Naive B cell (primary cell): Measurements from ENCODE around the gene CACNA1C. TPM values are rescaled to one million over a fixed set of nuclear protein-coding genes. Genes with fewer than 3 reads are reported as not detected.
A peak's percentile ranks its signal among the peaks of the same experiment; 100 is the strongest.

Experiments
- ATAC-seq, 2 donors: fragments of 150-1000 bp; cut with Tn5 transposase; 2 replicates each; pipeline ENCODE4 v1.10.0; 2021; ENCODE audit warnings: low read depth in 2 of 2, mild to moderate bottlenecking in 2 of 2, moderate library complexity in 2 of 2
- DNase-seq: peaks from one replicate; pipeline ENCODE4 v3.0.0; 2022
- H3K27ac Mint-ChIP-seq, 6 donors: one replicate each; pipeline ENCODE4 v1.8.0; 2020 to 2022; ENCODE audit warnings: mild to moderate bottlenecking in 6 of 6, mixed read lengths in 6 of 6, moderate library complexity in 5 of 6, inconsistent platforms in 2 of 6
- H3K27me3 Mint-ChIP-seq, 3 donors: one replicate each; pipeline ENCODE4 v1.8.0; 2021 to 2022; ENCODE audit warnings: mixed read lengths in 3 of 3, mild to moderate bottlenecking in 1 of 3
- H3K36me3 Mint-ChIP-seq, 2 donors: one replicate each; pipeline ENCODE4 v1.8.0; 2020 to 2022; ENCODE audit warnings: mixed read lengths in 2 of 2, inconsistent platforms in 1 of 2, mild to moderate bottlenecking in 1 of 2
- H3K4me1 Mint-ChIP-seq, 3 donors: one replicate each; pipeline ENCODE4 v1.8.0; 2020 to 2022; ENCODE audit warnings: mixed read lengths in 3 of 3, inconsistent platforms in 1 of 3, mild to moderate bottlenecking in 1 of 3, moderate library complexity in 1 of 3
- H3K4me3 Mint-ChIP-seq, 8 donors: one replicate each; pipeline ENCODE4 v1.8.0; 2020 to 2022; ENCODE audit warnings: mild to moderate bottlenecking in 8 of 8, mixed read lengths in 8 of 8, moderate library complexity in 8 of 8, inconsistent platforms in 2 of 8
- H3K9me3 Mint-ChIP-seq, 7 donors: one replicate each; pipeline ENCODE4 v1.8.0; 2020 to 2022; ENCODE audit warnings: mixed read lengths in 7 of 7, mild to moderate bottlenecking in 5 of 7, inconsistent platforms in 2 of 7, moderate library complexity in 1 of 7
- polyA plus RNA-seq, 6 donors: library from polyadenylated mRNA; unstranded; fragments of 300-500 nt; fragmentation: Illumina TruSeq; gene quantifications; one replicate each; pipeline ENCODE4 v1.2.3, GENCODE V29; 2021; ENCODE audit warnings: low read depth in 6 of 6

The CACNA1C gene
- polyA plus RNA-seq, 6 donors from 2014 or later = 0.03 to 0.09 (median 0.06) TPM; not detected in 1

DNA sequence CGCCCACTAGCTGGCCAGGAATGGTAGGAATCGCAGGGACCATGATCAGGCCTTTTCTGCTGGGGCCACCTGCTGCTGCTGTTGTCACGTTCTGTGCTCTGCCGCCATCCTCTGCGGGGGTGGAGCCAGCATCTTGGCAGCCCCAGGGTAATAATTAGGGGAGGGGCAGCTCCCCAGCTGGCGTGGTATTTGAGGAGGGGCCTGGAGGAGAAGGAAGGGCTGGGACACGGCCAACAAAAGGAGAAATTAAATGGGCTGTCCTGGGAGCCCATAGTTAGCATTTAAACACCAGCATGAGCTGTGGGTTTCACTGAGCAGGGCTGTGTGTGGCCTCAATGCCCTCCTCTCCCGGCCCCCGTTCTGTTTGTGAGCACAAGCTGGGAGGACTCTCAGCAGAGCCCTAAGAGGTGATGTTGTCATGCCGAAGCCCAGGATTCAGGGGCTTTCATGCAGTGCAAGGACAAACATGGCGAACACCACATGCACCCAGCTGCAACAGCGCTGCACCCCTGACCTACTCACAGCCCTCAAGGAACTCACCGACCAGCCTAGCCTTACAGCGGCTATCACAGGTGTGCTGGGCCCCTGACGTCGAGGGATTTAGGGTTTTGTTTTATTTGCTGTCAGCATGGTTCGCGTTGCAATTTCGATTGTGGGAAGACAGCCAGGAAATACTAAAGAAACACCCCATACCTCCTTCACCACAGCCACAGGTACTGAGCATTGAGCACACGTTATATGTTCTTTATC lies 324.3 kb downstream of the CACNA1C start:
- Mint-ChIP-seq H3K9me3 (no peaks in the 10 kb centered on the region), H3K4me1 (peaks cover 0 to 14% (median 0%) of the 10 kb centered on the region in 3 donors)

DNA sequence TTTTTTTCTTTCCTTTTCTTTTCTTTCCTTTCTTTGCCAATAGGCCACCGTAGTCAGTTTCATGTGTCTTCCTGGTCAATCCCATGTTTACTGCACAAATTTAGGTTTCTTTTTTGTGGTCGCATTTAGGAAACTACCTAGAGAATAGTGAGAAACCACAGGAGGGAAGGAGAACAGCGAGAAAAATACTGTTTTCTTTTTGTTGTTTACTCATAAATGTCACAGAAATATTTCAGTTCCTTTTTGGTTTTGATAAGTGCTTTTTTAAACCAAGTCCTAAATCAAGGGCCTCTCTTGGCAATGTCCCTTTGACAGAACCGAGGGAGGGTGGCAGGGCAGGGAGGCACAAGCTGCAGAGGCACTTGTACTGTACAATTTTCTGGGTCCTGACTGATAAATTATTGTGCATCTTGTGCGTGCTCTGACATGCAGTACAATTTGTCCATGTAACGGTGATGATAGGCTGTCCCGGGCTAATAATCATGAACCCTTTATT lies 326.1 kb downstream of the CACNA1C start:
- DNase-seq (no peak), ATAC-seq (no peak)
- peaks cover 0 to 14% (median 0%) of the 10 kb centered on the region in 3 donors for H3K4me1 Mint-ChIP-seq
- H3K27ac Mint-ChIP-seq = no peak overlapping the region
- no peaks in the 10 kb centered on the region for H3K36me3 Mint-ChIP-seq
- peaks cover 0 to 7% (median 0%) of the 10 kb centered on the region in 3 donors for H3K27me3 Mint-ChIP-seq
- no peaks in the 10 kb centered on the region for H3K9me3 Mint-ChIP-seq
- peak overlapping the region in 1 of 8 donors; percentile 41 for H3K4me3 Mint-ChIP-seq

More for the DNA sequence above, 324.3 kb downstream of the CACNA1C start:
- Mint-ChIP-seq H3K27ac (peak overlapping the region in 1 of 6 donors; percentile 42), H3K27me3 (peaks cover 0 to 7% (median 0%) of the 10 kb centered on the region in 3 donors), H3K36me3 (no peaks in the 10 kb centered on the region), H3K4me3 (no peak overlapping the region)
- ATAC-seq (no peak), DNase-seq (no peak)

DNA sequence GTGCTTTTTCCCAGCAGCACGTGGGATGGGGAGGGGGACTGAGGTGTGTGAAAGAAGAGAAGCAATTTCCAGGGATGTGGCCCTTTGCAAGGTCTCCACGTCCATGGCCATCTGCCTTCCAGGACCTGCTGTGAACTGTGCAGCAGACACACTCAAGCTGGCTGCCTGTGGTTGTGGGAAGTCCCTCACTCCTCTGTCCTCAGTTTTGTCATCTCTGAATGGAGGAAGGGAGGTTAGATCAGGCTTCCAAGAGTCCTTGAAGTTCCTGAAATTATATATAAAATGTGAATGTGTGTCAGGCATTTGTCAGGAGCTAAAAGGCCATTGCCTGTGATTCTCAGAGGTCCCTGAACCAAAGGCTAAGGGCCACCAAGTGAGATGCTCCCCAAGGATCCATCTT lies 328.2 kb downstream of the CACNA1C start:
- H3K27me3 Mint-ChIP-seq = peaks cover 0 to 1% (median 0%) of the 10 kb centered on the region in 3 donors
- no peak overlapping the region for H3K27ac Mint-ChIP-seq
- DNase-seq (no peak), ATAC-seq (no peak)
- peaks cover 0 to 14% (median 0%) of the 10 kb centered on the region in 3 donors for H3K4me1 Mint-ChIP-seq
- H3K36me3 Mint-ChIP-seq = no peaks in the 10 kb centered on the region
- no peaks in the 10 kb centered on the region for H3K9me3 Mint-ChIP-seq
- no peak overlapping the region for H3K4me3 Mint-ChIP-seq

DNA sequence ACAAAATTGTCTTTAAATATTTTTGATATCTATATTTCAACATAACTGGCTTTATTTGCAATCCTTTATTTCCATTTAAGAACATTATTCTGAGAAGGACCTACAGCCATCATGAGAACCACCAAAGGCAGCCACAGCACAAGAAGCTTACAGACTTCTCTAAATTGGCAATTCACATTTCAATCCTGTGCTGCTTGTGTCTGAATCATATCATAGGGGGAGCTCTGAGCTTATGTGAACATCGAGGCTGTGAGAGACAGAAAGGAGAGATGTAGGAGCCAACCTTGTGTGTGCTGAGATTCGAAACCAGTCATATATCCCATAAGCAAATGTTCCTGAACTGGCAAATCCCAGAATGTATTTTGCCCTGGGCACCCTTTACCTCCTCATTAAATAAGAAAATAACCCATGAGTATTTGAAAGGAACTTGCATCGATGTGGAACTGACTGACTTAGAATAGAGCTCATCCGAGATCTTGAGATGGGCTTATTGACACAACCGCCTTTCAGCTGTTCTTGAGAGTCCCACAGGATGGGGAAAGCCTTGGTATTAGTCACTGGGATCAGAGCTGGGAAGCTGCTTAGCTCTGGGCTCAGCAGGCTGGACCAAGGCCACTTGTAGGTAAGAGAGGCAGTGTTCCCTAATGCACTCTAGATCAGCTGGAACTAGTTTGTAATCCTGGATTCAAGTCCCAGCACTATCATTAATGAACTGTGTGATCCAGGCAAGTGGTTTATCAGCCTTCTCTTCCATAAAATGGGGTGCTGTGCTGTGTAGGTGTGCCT lies 329.8 kb downstream of the CACNA1C start:
- DNase-seq (no peak), ATAC-seq (no peak)
- H3K27me3 Mint-ChIP-seq = no peaks in the 10 kb centered on the region
- no peaks in the 10 kb centered on the region for H3K36me3 Mint-ChIP-seq
- H3K9me3 Mint-ChIP-seq = no peaks in the 10 kb centered on the region
- H3K4me3 Mint-ChIP-seq = no peak overlapping the region
- peaks cover 0 to 14% (median 0%) of the 10 kb centered on the region in 3 donors for H3K4me1 Mint-ChIP-seq
- H3K27ac Mint-ChIP-seq = no peak overlapping the region

DNA sequence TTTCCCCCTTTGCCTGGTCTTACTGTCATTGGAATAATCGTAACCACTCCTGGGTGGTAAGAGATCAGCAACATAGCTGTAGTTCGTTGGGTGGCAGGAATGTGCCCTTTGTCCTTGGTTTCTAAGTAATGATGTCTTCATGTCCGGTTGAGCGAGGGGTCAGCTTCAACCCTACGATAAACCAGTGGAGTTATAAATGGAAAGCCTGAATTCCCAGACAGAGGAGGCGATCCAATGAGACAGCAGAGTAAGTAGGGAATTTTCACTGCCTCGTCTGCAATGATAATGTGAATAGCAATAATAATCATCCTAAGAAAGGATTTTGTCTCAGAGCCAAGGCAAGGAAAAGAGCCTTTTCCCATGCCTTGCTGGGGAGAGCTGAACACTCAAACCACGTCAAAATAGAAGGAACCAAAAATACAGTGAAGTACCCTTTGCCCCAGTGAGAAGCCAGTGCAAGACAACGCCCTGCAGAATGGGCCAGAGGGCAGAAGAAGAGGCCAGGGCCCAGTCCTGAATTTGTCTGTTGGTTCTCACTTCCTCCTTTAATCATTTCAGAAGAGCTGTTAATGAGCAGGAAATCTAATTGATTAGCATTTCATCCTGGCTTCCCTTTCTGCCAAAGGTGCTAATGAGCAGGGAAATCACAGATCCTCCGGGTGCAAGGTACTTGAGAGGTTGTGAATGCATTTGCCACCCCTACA lies 330.7 kb downstream of the CACNA1C start:
- Mint-ChIP-seq H3K27ac (peak overlapping the region in 1 of 6 donors; percentile 6), H3K4me3 (no peak overlapping the region), H3K9me3 (no peaks in the 10 kb centered on the region), H3K27me3 (no peaks in the 10 kb centered on the region), H3K4me1 (peaks cover 0 to 11% (median 0%) of the 10 kb centered on the region in 3 donors), H3K36me3 (no peaks in the 10 kb centered on the region)
- ATAC-seq (no peak), DNase-seq (no peak)

DNA sequence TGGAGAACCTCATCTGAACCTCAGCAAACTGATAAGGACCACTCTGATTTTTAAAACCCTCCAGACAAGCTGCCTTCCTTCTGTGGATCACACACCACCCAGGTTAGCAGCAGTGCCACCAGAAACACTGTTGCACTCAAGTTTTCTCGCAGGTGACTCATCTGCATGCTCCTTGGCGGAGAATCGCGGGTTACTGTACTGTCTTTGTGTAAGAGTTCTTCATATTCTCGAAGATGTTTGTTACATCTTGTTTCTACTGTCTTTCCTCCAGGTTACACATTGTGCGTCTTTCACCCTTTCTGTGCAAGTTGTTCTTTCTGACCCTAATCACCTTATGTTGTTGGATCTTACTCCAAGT lies 331.2 kb downstream of the CACNA1C start:
- ATAC-seq (no peak), DNase-seq (no peak)
- Mint-ChIP-seq H3K9me3 (no peaks in the 10 kb centered on the region), H3K36me3 (no peaks in the 10 kb centered on the region), H3K27me3 (no peaks in the 10 kb centered on the region), H3K4me1 (peaks cover 0 to 6% (median 0%) of the 10 kb centered on the region in 3 donors), H3K27ac (peak overlapping the region in 1 of 6 donors; percentile 6), H3K4me3 (no peak overlapping the region)

DNA sequence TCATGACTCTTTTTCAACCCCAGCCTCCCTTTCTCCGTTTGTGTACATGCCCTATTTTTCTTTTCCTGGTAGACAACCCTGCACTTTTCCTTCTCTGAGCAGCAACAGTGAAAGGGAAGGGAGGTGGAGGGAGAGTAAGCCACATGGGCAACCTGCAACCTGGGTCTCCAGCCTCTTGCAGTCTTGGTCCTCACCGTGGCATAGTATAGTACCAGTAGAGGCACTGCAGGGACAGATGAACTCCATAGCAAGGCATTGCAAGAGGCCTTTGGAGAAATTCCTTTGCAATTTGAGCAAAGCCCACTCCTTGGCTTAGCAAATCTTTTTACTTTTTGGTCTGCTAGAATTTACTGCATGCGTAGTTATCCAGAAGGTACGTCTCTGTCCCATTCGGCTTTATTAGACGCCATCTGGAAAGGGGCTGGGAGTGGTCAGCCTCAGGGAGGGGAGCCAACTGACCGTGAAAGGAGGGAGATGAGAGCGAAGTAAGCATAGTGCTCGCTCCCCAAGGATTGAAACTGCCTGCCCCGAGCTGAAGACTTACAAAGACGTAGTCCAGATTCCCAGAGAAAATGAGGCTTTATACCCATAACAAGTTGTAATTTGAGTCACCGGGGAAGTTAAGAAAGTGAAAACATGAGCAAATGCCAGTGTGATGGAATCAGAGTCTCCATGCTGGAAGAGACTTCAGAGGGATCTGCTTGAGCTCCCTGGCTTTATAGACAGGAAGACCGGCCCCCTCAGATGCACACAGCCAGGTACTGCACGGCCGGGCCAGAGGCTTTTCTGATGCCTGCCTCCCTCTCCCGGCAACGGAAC lies 332.0 kb downstream of the CACNA1C start:
- DNase-seq (no peak), ATAC-seq (no peak)
- Mint-ChIP-seq H3K27ac (peak overlapping the region in 1 of 6 donors; percentile 58), H3K27me3 (no peaks in the 10 kb centered on the region), H3K4me1 (no peaks in the 10 kb centered on the region), H3K9me3 (no peaks in the 10 kb centered on the region), H3K36me3 (no peaks in the 10 kb centered on the region), H3K4me3 (no peak overlapping the region)

DNA sequence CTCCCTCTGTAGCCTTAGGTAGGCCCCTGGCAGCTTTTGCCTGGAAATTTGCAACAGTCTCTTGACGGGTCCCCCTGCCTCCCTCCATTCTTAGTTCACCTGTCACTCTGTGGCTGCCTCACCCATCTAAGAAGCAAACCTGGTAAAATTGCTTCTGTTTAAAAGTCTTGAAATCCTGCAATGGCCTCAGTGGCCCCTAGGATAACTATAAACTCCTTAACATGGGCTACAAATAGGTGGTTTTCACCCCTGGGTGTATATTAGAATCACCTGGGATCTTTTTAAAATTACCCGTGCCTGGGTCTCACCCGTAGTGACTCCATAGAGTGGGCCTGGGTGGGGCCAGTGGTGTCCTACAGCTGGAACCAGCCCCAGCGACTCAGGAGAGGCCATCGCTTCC lies 332.7 kb downstream of the CACNA1C start:
- H3K27me3 Mint-ChIP-seq = peaks cover 0 to 5% (median 4%) of the 10 kb centered on the region in 3 donors
- H3K9me3 Mint-ChIP-seq = no peaks in the 10 kb centered on the region
- peak overlapping the region in 1 of 6 donors; percentile 58 for H3K27ac Mint-ChIP-seq
- H3K36me3 Mint-ChIP-seq = no peaks in the 10 kb centered on the region
- H3K4me3 Mint-ChIP-seq = no peak overlapping the region
- H3K4me1 Mint-ChIP-seq = no peaks in the 10 kb centered on the region
- DNase-seq = no peak
- ATAC-seq = no peak

DNA sequence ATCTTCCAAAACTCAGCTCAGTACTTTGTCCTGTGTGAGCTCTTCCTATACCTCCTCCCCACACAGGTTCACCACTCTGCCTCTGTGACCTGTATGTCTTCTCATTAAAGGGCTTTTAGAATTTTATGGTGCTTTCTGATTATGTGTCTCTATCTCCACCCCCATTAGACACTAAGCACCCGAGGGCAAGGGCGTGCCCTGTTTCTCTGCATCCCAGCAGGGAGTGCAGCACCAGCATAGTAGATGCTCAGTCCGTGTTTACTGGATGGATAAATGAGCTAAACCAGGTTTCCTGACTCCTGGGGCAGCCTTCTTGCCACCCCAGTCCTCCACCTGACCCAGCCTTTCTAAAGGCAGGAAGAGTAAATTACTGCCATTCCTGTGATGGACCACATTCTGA lies 333.8 kb downstream of the CACNA1C start:
- H3K9me3 Mint-ChIP-seq = no peaks in the 10 kb centered on the region
- ATAC-seq (no peak), DNase-seq (no peak)
- H3K4me3 Mint-ChIP-seq = no peak overlapping the region
- peaks cover 0 to 12% (median 8%) of the 10 kb centered on the region in 3 donors for H3K27me3 Mint-ChIP-seq
- no peak overlapping the region for H3K27ac Mint-ChIP-seq
- H3K4me1 Mint-ChIP-seq = no peaks in the 10 kb centered on the region
- no peaks in the 10 kb centered on the region for H3K36me3 Mint-ChIP-seq

DNA sequence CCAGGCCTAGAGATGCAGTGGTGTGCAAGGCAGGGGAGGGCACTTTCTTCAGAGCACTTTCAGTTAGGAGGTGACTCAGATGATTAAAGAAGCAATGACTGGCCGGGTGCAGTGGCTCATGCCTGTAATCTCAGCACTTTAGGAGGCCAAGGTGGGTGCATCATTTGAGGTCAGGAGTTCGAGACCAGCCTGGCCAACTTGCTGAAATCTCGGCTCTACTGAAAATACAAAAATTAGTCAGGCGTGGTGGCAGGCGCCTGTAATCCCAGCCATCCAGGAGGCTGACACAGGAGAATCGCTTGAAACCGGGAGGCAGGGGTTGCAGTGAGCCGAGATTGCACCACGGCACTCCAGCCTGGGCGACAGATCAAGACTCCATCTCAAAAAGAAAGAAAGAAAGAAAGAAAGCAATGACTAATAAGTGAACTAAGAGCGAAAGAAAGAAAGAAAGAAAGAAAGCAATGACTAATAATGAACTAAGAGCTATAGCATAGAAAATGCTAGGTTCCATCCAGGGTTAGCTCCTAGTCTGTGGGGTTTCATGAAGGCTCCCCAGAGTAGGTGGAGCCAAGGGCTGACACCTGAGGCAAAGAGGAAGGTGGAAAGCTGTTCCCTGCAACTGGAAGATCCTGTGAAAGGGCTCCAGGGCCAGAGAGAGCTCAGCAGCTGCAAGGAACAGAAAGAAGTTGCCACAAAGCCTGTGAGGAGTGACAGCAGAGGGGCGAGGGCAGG lies 334.5 kb downstream of the CACNA1C start:
- Mint-ChIP-seq H3K4me3 (no peak overlapping the region), H3K36me3 (no peaks in the 10 kb centered on the region), H3K27ac (no peak overlapping the region), H3K9me3 (no peaks in the 10 kb centered on the region), H3K27me3 (peaks cover 0 to 12% (median 8%) of the 10 kb centered on the region in 3 donors), H3K4me1 (no peaks in the 10 kb centered on the region)
- ATAC-seq = no peak
- no peak for DNase-seq

DNA sequence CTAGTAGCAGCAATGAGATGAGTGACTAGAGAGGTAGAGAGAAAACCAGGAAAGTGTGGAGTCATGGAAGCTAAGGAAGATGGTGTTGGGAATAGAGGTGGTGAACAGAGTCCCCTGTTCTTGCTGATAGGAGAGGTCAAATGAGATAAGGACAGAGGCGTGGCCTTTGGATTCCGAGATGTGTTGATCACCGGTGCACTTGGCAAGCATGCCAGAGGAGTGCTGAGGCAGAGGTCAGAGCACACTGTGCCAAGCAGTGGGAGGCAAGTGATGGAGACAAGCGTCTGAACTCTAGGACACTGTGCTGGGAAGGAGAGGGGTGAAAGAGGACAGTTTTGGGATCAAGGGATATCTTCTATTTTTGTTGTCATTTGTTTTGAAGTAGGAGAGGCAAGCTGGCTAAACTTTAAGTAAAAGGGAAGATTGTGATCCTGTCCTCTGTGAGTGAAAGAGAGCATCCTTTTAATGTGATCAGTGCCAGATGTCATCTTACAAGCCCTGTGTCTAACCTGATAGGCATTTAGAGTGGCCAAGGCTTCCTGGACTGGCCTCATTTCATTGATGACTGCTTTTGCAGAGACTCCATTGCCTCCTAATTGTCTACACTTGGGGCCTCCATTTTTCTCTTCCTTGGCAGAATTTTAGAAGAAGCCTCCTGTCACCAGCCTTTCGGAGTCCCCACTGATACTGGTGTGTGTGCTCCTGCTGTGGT lies 336.4 kb downstream of the CACNA1C start:
- no peaks in the 10 kb centered on the region for H3K4me1 Mint-ChIP-seq
- no peaks in the 10 kb centered on the region for H3K36me3 Mint-ChIP-seq

DNA sequence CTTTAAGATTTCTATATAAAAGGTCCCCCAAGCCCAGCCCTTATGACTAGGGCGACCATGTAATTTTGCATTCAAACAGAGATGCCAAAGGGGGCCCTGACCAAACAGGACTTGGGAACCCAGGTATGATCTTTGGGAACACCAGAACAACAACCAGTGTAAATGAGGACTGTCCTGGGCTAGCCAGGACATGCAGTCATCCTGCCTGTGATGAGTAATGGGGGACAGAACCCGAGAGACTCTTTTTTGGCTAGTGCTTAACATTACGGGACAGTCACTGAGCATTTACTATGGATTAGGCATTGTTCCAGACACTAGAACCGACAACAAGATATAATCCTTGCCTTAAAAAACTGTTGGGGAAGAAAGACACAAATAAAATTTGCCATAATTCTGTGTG lies 337.3 kb downstream of the CACNA1C start:
- DNase-seq (no peak), ATAC-seq (no peak)
- Mint-ChIP-seq H3K27me3 (peaks cover 0 to 12% (median 8%) of the 10 kb centered on the region in 3 donors), H3K9me3 (no peaks in the 10 kb centered on the region), H3K4me1 (no peaks in the 10 kb centered on the region), H3K27ac (no peak overlapping the region), H3K36me3 (no peaks in the 10 kb centered on the region), H3K4me3 (no peak overlapping the region)

More for the DNA sequence above, 336.4 kb downstream of the CACNA1C start:
- Mint-ChIP-seq H3K27ac (no peak overlapping the region), H3K27me3 (peaks cover 0 to 12% (median 8%) of the 10 kb centered on the region in 3 donors), H3K4me3 (no peak overlapping the region), H3K9me3 (no peaks in the 10 kb centered on the region)
- ATAC-seq (no peak), DNase-seq (no peak)
